DMS79 treated with DMSO at 0.1 percent for 48 hours (cell line): ENCODE data around the gene BMPER.

ENCODE experiments used
- DNase-seq: peaks from one replicate; lab custom pipeline; 2025; lab: John Stamatoyannopoulos, UW

The BMPER gene

GRCh38 chr7:33905389-33906032 lies at the start of gene BMPER:
BMPER (plus strand) TSS chr7:33905539; CDS start chr7:33905614, 75 bp downstream.
- DNase-seq: peak; percentile 59

- no peak for DNase-seq
Observed at GRCh38 chr7:33861947-33862346, 43.4 kb upstream of the BMPER start.

- DNase-seq: no peak
Observed at GRCh38 chr7:33862946-33863814, 42.2 kb upstream of the BMPER start.

- no peak for DNase-seq
Observed at GRCh38 chr7:33868166-33868565, 37.2 kb upstream of the BMPER start.

- DNase-seq: no peak
Observed at GRCh38 chr7:33869176-33869575, 36.2 kb upstream of the BMPER start.

- DNase-seq: no peak
Observed at GRCh38 chr7:33870120-33870519, 35.2 kb upstream of the BMPER start.

- no peak for DNase-seq
Observed at GRCh38 chr7:33872870-33873269, 32.5 kb upstream of the BMPER start.

GRCh38 chr7:33873518-33873917 lies 31.8 kb upstream of the BMPER start:
- no peak for DNase-seq

GRCh38 chr7:33873981-33874750 lies 31.2 kb upstream of the BMPER start:
- no peak for DNase-seq

GRCh38 chr7:33874943-33875342 lies 30.4 kb upstream of the BMPER start:
- no peak for DNase-seq

GRCh38 chr7:33876596-33877274 lies 28.6 kb upstream of the BMPER start:
- no peak for DNase-seq

GRCh38 chr7:33880787-33881186 lies 24.6 kb upstream of the BMPER start:
- DNase-seq: no peak

GRCh38 chr7:33881316-33881715 lies 24.0 kb upstream of the BMPER start:
- no peak for DNase-seq

- no peak for DNase-seq
Observed at GRCh38 chr7:33882040-33882837, 23.1 kb upstream of the BMPER start.

GRCh38 chr7:33882950-33883670 lies 22.2 kb upstream of the BMPER start:
- DNase-seq: no peak

- no peak for DNase-seq
Observed at GRCh38 chr7:33883671-33883965, 21.7 kb upstream of the BMPER start.

- DNase-seq: no peak
Observed at GRCh38 chr7:33885290-33886148, 19.8 kb upstream of the BMPER start.

- DNase-seq: no peak
Observed at GRCh38 chr7:33886149-33886623, 19.2 kb upstream of the BMPER start.

- DNase-seq: no peak
Observed at GRCh38 chr7:33887266-33887975, 17.9 kb upstream of the BMPER start.
